ENCODE measurements around the gene PIP5KL1.

GRCh38 chr9:127873886-127874285, 56.7 kb downstream of the PIP5KL1 start:
- TF ChIP-seq, protein P1, sequence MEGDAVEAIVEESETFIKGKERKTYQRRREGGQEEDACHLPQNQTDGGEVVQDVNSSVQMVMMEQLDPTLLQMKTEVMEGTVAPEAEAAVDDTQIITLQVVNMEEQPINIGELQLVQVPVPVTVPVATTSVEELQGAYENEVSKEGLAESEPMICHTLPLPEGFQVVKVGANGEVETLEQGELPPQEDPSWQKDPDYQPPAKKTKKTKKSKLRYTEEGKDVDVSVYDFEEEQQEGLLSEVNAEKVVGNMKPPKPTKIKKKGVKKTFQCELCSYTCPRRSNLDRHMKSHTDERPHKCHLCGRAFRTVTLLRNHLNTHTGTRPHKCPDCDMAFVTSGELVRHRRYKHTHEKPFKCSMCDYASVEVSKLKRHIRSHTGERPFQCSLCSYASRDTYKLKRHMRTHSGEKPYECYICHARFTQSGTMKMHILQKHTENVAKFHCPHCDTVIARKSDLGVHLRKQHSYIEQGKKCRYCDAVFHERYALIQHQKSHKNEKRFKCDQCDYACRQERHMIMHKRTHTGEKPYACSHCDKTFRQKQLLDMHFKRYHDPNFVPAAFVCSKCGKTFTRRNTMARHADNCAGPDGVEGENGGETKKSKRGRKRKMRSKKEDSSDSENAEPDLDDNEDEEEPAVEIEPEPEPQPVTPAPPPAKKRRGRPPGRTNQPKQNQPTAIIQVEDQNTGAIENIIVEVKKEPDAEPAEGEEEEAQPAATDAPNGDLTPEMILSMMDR (IDR thresholded peaks at IDR 0.05; ENCODE audit: poor library complexity): no peak
- TF ChIP-seq EZH2phosphoT487 (IDR thresholded peaks at IDR 0.05; ENCODE audit: low read depth, severe bottlenecking, unreplicated experiment): no peak
